ENCODE measurements around the gene ZFR2.

DNA sequence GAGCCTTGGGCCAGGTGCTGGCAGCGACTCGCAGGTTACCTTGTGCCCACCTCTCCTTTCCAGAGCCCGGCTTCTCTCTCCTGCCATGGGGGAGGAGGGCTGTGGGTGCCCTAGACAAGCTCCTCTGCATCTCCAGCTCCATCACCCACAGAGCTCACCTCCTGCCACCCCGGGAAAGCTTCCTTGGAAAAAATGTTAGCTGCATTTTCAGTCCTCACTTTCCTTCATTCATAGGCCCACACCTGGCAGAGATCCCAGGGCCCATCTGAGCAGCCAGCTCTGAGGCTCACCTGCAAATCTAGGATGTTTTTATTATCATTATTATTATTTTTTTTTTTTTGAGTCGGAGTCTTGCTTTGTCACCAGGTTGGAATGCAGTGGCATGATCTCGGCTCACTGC is 36.8 kb downstream of the ZFR2 start:
- TF ChIP-seq POLR2A (IDR thresholded peaks at IDR 0.05): no peak
- TF ChIP-seq, protein P1, sequence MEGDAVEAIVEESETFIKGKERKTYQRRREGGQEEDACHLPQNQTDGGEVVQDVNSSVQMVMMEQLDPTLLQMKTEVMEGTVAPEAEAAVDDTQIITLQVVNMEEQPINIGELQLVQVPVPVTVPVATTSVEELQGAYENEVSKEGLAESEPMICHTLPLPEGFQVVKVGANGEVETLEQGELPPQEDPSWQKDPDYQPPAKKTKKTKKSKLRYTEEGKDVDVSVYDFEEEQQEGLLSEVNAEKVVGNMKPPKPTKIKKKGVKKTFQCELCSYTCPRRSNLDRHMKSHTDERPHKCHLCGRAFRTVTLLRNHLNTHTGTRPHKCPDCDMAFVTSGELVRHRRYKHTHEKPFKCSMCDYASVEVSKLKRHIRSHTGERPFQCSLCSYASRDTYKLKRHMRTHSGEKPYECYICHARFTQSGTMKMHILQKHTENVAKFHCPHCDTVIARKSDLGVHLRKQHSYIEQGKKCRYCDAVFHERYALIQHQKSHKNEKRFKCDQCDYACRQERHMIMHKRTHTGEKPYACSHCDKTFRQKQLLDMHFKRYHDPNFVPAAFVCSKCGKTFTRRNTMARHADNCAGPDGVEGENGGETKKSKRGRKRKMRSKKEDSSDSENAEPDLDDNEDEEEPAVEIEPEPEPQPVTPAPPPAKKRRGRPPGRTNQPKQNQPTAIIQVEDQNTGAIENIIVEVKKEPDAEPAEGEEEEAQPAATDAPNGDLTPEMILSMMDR (IDR thresholded peaks at IDR 0.05): no peak
- TF ChIP-seq POLR2AphosphoS5 (IDR thresholded peaks at IDR 0.05): no peak
